BJ (cell line): ENCODE results near the gene HGS. TPM values are rescaled to one million over a fixed set of nuclear protein-coding genes. Genes with fewer than 3 reads are reported as not detected.

Experiments
- CTCF ChIA-PET: fragments of 350-600 bp; formaldehyde crosslinking; extraction: SDS; loops from one replicate; lab custom pipeline; 2021; ENCODE audit warnings: antibody characterized with exemption, inconsistent platforms; lab: Yijun Ruan, JAX
- POLR2A ChIA-PET: fragments of 300-600 bp; sonication (Branson Sonifier 250); formaldehyde crosslinking; extraction: SDS; loops from one replicate; lab custom pipeline; 2021; ENCODE audit warnings: antibody characterized with exemption; lab: Charles Lee
- DNase-seq: peaks from one replicate; pipeline ENCODE4 v3.0.0-alpha.2; 2011; ENCODE audit warnings: low read depth
- H3K27me3 ChIP-seq: 2 replicates; pipeline ENCODE4 v1.6.0; 2011; ENCODE audit warnings: low read length; ENCODE audit not compliant: control insufficient read depth, insufficient read depth
- H3K36me3 ChIP-seq: 2 replicates; pipeline ENCODE4 v1.5.1; 2011; ENCODE audit warnings: low read length; ENCODE audit not compliant: control insufficient read depth, insufficient read depth
- H3K4me3 ChIP-seq: 2 replicates; pipeline ENCODE4 v1.5.1; 2011; ENCODE audit warnings: low read depth, mild to moderate bottlenecking, control low read depth, low read length
- CTCF ChIP-seq: IDR thresholded peaks from 2 replicates; pipeline ENCODE4 v1.5.1; 2011; ENCODE audit warnings: low read depth, mild to moderate bottlenecking, control low read depth, inconsistent platforms, low read length, moderate library complexity; ENCODE audit not compliant: insufficient read depth
- polyA plus RNA-seq: library from polyadenylated mRNA; depleted of rRNA; stranded (reverse); fragments of >200 nt; gene quantifications from 2 replicates; pipeline ENCODE4 v1.2.3, GENCODE V29; 2011

The HGS gene
- polyA plus RNA-seq, 1 experiment, result 110 TPM

- ChIA-PET CTCF (no interaction called here), POLR2A (no interaction called here)
- Histone ChIP-seq H3K36me3 (peaks cover 3% of the 10 kb centered on the region), H3K27me3 (no peaks in the 10 kb centered on the region), H3K4me3 (no peak overlapping the region)
- no peak for DNase-seq
- no peak for TF ChIP-seq CTCF
Measured at GRCh38 chr17:81664051-81664470, 19.8 kb upstream of the HGS start.

DNA sequence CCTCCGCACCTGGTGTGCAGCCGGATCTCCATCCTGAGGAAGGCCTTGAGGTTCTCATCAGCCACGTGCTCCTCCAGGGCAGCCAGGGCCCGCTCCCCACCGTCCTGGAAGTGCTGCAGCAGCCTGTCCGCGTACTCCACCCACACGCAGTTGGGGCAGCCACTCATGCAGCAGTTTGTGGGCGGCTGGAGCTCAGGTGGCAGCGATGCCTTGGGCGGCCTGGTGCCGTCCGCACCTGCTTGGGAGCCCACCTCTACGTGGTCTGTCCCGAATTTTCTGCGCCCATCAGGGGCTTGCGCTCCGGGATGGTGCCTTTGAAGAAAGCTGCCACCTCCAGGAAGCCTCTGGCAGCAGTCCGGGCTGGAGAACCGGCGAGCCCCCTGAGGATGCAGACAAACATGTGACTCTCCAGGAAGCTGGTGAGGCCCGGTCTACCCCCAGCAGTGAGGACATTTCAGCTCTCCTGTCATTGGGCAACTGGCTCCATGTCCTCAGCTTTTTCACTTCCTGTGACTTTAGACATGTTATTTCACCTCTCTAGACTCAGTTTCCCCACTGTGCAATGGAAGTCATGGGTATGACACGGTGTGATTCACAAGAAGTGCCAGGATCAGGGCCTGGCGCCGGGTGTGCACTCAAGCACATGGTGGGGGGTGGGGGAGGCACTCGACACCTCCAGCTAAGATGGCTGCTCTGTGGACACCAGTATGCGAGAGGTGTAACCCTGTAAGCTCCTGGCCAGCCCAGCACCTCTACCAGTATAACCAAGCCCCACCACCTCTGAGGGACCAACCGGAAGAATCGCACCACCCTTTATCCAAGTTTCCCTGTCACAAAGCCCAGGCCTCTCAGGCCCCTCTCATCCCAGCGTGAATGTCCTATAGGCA, 18.4 kb upstream of the HGS start:
- H3K4me3 ChIP-seq, result peak overlapping the region; percentile 87
- CTCF ChIA-PET, result no interaction called here
- no peaks in the 10 kb centered on the region for H3K27me3 ChIP-seq
- POLR2A ChIA-PET, result no interaction called here
- TF ChIP-seq CTCF, result no peak
- peaks cover 4% of the 10 kb centered on the region for H3K36me3 ChIP-seq
- no peak for DNase-seq

DNA sequence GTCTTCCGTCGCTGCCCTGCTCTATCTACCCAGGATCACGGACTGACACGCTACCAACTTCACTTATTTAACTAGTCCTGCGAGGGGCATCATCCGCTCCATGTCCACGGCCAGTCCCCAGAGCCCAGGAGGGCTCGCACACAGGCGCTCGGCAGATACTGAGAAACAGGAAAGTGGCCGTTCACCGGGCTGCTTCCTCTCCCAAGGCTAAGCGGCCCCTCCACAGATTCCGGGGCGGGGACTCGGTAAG, 17.8 kb upstream of the HGS start:
- ChIA-PET POLR2A (no interaction called here), CTCF (no interaction called here)
- no peak for TF ChIP-seq CTCF
- Histone ChIP-seq H3K4me3 (peak overlapping the region; percentile 87), H3K36me3 (peaks cover 6% of the 10 kb centered on the region), H3K27me3 (no peaks in the 10 kb centered on the region)
- DNase-seq, result no peak

GRCh38 chr17:81666342-81667191, 17.2 kb upstream of the HGS start, which contains the start of the genes CCDC137 and OXLD1:
Gene CCDC137 (plus strand): TSS chr17:81666737. CDS start chr17:81666767, 30 bp downstream.
Gene OXLD1 (minus strand): TSS chr17:81666605. CDS start chr17:81666577, 28 bp downstream.
- peaks cover 9% of the 10 kb centered on the region for H3K36me3 ChIP-seq
- TF ChIP-seq CTCF, result no peak
- peak; percentile 70 for DNase-seq
- ChIA-PET CTCF (interaction anchor here (1.1 kb wide), 1 partner anchor 18 kb away, joined by 5 read pairs; no protein-coding TSS in a partner anchor), POLR2A (interaction anchor here (0.6 kb wide), 1 partner anchor 151 kb away, joined by 3 read pairs; no protein-coding TSS in a partner anchor)
- H3K4me3 ChIP-seq, result peak within 1 kb of the TSS; percentile 87
- no peaks in the 10 kb centered on the region for H3K27me3 ChIP-seq

- TF ChIP-seq CTCF, result no peak
- ChIA-PET CTCF (interaction anchor here (1.1 kb wide), 1 partner anchor 19 kb away, joined by 5 read pairs; no protein-coding TSS in a partner anchor), POLR2A (no interaction called here)
- H3K27me3 ChIP-seq, result no peaks in the 10 kb centered on the region
- no peak for DNase-seq
- H3K36me3 ChIP-seq, result peaks cover 15% of the 10 kb centered on the region
- no peak overlapping the region for H3K4me3 ChIP-seq
Measured at GRCh38 chr17:81667754-81668153, 16.1 kb upstream of the HGS start.
